ENCODE results near the gene EGLN3.

DNA sequence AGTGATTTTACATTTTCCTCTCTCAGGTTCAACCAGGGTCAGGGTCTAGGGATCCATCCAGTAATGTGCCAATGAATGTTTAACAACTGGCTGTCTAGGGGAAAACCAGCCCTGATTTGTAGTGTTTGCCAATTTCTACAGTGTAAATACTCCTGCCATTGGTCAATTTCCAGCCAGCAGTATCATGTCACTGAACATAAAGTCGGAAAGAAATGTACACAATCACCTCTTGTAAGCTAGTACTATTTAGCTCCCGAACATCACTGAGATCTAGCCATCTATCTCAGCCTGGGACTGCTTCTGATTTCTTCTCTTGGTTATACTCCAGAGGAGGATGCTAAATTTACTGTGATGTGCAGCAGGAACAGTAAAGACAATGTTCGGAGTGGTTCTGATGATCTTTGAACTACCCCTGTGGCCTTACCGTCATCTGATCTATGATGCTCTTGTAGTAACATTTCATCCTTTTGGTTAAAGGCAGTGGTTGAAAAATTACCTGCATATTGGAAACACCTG is 36.7 kb upstream of the EGLN3 start:
- TF ChIP-seq CTCF (IDR thresholded peaks at IDR 0.05; ENCODE audit: low read length) (no peak), EZH2 (IDR thresholded peaks at IDR 0.05; ENCODE audit: borderline replicate concordance, low read length) (no peak)

Measured in OCI-LY1 (cell line).